GM21526 (cell line): ENCODE data around the gene ANO3.
A peak's percentile ranks its signal among the peaks of the same experiment; 100 is the strongest.
"Not testable (repeated sequence)": the region's sequence is repeated elsewhere in the genome, so short reads cannot be mapped to it uniquely, and the experiment has no call there.

Experiments used
- ATAC-seq: cut with Tn5 transposase; IDR thresholded peaks from one replicate; pipeline ENCODE4 v1.9.1; 2021; ENCODE audit warnings: moderate library complexity; ENCODE audit not compliant: unreplicated experiment, low FRiP score

The ANO3 gene

GRCh38 chr11:26613759-26614158, 281.8 kb downstream of the ANO3 start:
- no peak for ATAC-seq

GRCh38 chr11:26618441-26618840, 286.5 kb downstream of the ANO3 start:
- ATAC-seq, result no peak

GRCh38 chr11:26620282-26621045, 288.5 kb downstream of the ANO3 start:
- ATAC-seq, result no peak

- ATAC-seq, result no peak
Observed at GRCh38 chr11:26621132-26621531, 289.2 kb downstream of the ANO3 start.

- ATAC-seq, result no peak
Observed at GRCh38 chr11:26622181-26622580, 290.3 kb downstream of the ANO3 start.

GRCh38 chr11:26623076-26623659, 291.2 kb downstream of the ANO3 start:
- ATAC-seq, result no peak

GRCh38 chr11:26626346-26626745, 294.4 kb downstream of the ANO3 start:
- no peak for ATAC-seq

- no peak for ATAC-seq
Observed at GRCh38 chr11:26632691-26633159, 300.8 kb downstream of the ANO3 start.

GRCh38 chr11:26643314-26643713, 311.4 kb downstream of the ANO3 start:
- ATAC-seq, result not testable (repeated sequence)

- ATAC-seq, result peak; percentile 87
Observed at GRCh38 chr11:26649884-26650283, 318.0 kb downstream of the ANO3 start.

- no peak for ATAC-seq
Observed at GRCh38 chr11:26651916-26652315, 320.0 kb downstream of the ANO3 start.

GRCh38 chr11:26655287-26655686, 323.4 kb downstream of the ANO3 start:
- ATAC-seq, result no peak

GRCh38 chr11:26662916-26663315, 331.0 kb downstream of the ANO3 start:
- ATAC-seq, result no peak

- ATAC-seq, result no peak
Observed at GRCh38 chr11:26665036-26665435, 333.1 kb downstream of the ANO3 start.

- ATAC-seq, result no peak
Observed at GRCh38 chr11:26665946-26666345, 334.0 kb downstream of the ANO3 start.

- no peak for ATAC-seq
Observed at GRCh38 chr11:26675233-26675928, 343.5 kb downstream of the ANO3 start.

GRCh38 chr11:26676641-26677040, 344.7 kb downstream of the ANO3 start:
- no peak for ATAC-seq

- no peak for ATAC-seq
Observed at GRCh38 chr11:26677566-26677965, 345.6 kb downstream of the ANO3 start.

- ATAC-seq, result no peak
Observed at GRCh38 chr11:26687351-26687750, 355.4 kb downstream of the ANO3 start.

- no peak for ATAC-seq
Observed at GRCh38 chr11:26688701-26689100, 356.8 kb downstream of the ANO3 start.

- no peak for ATAC-seq
Observed at GRCh38 chr11:26696330-26696729, 364.4 kb downstream of the ANO3 start.

GRCh38 chr11:26698224-26698623, 366.3 kb downstream of the ANO3 start:
- ATAC-seq, result no peak
